ENCODE measurements around the gene PRKG1.
"Not testable (repeated sequence)": the region's sequence is repeated elsewhere in the genome, so short reads cannot be mapped to it uniquely, and the experiment has no call there.

DNA sequence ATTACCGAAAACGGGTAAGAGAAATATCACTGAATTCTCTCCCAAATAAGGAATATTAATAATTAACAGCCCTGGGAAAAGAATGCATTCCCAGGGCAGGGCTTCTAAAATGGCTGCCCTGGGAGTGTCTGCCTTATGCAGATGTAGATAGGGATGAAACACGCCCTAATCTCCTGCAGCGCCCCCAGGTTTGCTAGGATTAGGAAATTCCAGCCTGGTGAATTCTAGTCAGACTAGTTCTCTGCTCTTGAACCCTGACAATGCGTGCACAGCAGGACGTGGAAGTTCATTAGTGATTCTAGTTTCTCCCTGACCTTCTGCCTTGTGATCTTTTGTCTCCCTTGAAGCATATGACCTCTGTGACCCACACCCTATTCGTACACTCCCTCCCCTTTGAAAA is 1130.6 kb downstream of the PRKG1 start:
- TF ChIP-seq, protein P1, sequence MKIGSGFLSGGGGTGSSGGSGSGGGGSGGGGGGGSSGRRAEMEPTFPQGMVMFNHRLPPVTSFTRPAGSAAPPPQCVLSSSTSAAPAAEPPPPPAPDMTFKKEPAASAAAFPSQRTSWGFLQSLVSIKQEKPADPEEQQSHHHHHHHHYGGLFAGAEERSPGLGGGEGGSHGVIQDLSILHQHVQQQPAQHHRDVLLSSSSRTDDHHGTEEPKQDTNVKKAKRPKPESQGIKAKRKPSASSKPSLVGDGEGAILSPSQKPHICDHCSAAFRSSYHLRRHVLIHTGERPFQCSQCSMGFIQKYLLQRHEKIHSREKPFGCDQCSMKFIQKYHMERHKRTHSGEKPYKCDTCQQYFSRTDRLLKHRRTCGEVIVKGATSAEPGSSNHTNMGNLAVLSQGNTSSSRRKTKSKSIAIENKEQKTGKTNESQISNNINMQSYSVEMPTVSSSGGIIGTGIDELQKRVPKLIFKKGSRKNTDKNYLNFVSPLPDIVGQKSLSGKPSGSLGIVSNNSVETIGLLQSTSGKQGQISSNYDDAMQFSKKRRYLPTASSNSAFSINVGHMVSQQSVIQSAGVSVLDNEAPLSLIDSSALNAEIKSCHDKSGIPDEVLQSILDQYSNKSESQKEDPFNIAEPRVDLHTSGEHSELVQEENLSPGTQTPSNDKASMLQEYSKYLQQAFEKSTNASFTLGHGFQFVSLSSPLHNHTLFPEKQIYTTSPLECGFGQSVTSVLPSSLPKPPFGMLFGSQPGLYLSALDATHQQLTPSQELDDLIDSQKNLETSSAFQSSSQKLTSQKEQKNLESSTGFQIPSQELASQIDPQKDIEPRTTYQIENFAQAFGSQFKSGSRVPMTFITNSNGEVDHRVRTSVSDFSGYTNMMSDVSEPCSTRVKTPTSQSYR (CRISPR knock-in tag; IDR thresholded peaks at IDR 0.05): not testable (repeated sequence)
- TF ChIP-seq, protein P2, sequence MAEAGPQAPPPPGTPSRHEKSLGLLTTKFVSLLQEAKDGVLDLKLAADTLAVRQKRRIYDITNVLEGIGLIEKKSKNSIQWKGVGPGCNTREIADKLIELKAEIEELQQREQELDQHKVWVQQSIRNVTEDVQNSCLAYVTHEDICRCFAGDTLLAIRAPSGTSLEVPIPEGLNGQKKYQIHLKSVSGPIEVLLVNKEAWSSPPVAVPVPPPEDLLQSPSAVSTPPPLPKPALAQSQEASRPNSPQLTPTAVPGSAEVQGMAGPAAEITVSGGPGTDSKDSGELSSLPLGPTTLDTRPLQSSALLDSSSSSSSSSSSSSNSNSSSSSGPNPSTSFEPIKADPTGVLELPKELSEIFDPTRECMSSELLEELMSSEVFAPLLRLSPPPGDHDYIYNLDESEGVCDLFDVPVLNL (CRISPR knock-in tag; IDR thresholded peaks at IDR 0.05; ENCODE audit: borderline replicate concordance, low read depth): not testable (repeated sequence)
- not testable (repeated sequence) for TF ChIP-seq ZNF423 (CRISPR knock-in tag; IDR thresholded peaks at IDR 0.05); ATF1 (CRISPR knock-in tag; IDR thresholded peaks at IDR 0.05); ELF4 (CRISPR knock-in tag; IDR thresholded peaks at IDR 0.05; ENCODE audit: low read depth); KAT7 (CRISPR knock-in tag; IDR thresholded peaks at IDR 0.05; ENCODE audit: borderline replicate concordance); MXD4 (CRISPR knock-in tag; IDR thresholded peaks at IDR 0.05; ENCODE audit: borderline replicate concordance)
- TF ChIP-seq, protein P3, sequence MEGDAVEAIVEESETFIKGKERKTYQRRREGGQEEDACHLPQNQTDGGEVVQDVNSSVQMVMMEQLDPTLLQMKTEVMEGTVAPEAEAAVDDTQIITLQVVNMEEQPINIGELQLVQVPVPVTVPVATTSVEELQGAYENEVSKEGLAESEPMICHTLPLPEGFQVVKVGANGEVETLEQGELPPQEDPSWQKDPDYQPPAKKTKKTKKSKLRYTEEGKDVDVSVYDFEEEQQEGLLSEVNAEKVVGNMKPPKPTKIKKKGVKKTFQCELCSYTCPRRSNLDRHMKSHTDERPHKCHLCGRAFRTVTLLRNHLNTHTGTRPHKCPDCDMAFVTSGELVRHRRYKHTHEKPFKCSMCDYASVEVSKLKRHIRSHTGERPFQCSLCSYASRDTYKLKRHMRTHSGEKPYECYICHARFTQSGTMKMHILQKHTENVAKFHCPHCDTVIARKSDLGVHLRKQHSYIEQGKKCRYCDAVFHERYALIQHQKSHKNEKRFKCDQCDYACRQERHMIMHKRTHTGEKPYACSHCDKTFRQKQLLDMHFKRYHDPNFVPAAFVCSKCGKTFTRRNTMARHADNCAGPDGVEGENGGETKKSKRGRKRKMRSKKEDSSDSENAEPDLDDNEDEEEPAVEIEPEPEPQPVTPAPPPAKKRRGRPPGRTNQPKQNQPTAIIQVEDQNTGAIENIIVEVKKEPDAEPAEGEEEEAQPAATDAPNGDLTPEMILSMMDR (IDR thresholded peaks at IDR 0.05): not testable (repeated sequence)
- TF ChIP-seq, protein P4, sequence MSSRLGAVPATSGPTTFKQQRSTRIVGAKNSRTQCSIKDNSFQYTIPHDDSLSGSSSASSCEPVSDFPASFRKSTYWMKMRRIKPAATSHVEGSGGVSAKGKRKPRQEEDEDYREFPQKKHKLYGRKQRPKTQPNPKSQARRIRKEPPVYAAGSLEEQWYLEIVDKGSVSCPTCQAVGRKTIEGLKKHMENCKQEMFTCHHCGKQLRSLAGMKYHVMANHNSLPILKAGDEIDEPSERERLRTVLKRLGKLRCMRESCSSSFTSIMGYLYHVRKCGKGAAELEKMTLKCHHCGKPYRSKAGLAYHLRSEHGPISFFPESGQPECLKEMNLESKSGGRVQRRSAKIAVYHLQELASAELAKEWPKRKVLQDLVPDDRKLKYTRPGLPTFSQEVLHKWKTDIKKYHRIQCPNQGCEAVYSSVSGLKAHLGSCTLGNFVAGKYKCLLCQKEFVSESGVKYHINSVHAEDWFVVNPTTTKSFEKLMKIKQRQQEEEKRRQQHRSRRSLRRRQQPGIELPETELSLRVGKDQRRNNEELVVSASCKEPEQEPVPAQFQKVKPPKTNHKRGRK (CRISPR knock-in tag; IDR thresholded peaks at IDR 0.05; ENCODE audit: borderline replicate concordance): not testable (repeated sequence)
- TF ChIP-seq, protein P5, sequence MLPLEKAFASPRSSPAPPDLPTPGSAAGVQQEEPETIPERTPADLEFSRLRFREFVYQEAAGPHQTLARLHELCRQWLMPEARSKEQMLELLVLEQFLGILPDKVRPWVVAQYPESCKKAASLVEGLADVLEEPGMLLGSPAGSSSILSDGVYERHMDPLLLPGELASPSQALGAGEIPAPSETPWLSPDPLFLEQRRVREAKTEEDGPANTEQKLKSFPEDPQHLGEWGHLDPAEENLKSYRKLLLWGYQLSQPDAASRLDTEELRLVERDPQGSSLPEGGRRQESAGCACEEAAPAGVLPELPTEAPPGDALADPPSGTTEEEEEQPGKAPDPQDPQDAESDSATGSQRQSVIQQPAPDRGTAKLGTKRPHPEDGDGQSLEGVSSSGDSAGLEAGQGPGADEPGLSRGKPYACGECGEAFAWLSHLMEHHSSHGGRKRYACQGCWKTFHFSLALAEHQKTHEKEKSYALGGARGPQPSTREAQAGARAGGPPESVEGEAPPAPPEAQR (CRISPR knock-in tag; IDR thresholded peaks at IDR 0.05): not testable (repeated sequence)

All from WTC11 (cell line).